Cerebellar nuclear complex (tissue), 1 donor: ENCODE measurements around the gene ZNF417.
"Not testable (repeated sequence)": the region's sequence is repeated elsewhere in the genome, so short reads cannot be mapped to it uniquely, and the experiment has no call there.

Source experiments
- DNase-seq, 2 experiments: peaks; one replicate each; lab custom pipeline; 2025; lab: John Stamatoyannopoulos, UW

ZNF417 gene

DNA sequence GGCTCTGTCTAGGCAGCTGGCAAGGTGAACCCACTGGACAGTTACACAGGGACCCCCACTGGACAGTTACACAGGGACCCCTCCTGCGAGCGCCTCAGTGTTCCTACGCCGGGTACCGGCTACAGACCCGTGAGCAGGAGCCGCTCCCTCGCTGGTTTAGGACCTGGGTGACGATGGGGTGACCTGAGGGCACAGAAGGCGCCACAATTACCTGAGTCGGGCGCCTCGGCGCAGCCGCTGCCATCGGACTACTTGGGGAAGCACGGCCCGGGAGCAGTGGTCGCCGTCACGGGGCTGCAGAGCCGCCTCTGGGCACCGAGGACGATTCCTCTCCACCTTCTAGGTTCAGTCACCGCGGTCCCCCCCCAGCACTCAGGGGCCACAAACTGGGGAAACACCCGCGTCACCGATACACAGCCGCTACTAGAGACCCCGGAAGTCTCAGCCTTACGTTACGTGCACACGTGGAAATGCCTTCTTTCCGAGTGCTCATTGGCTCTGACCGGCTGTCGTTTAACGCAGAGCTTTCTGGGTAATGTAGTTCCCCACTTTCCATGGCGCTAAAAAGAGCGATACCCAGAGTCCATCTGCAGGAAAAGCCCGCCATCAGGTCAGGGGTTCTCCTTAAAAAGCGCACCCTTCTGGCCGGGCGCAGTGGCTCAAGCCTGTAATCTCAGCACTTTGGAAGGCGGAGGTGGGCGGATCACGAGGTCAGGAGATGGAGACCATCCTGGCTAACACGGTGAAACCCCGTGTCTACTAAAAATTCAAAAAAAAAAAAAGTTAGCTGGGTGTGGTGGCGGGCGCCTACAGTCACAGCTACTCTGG lies at the start of gene ZNF417:
TSS of gene ZNF417 (minus strand) at position 425 of the 828 bp plus-strand sequence. CDS start at position 244, 181 bp downstream.
- peak; percentile 73 to 88 for DNase-seq

DNA sequence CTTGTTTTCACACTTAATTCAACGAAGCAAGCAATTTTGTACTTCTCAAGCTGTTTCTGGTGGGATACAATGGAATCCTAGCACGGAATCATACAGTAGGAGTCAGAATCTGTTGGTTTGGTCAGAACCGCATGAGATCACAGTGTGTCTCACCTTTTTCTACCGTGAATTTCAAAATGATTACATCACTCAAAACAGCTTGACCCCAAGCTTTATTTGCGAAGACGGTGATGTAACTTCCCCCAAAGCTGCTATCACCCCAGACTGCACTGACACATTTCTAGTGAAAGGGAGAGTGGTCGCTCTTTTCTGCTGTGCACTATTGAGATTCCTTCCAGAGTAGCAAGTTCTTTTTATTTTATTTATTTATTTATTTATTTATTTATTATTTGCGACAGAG lies 48.4 kb upstream of the ZNF417 start:
- DNase-seq = no peak

DNA sequence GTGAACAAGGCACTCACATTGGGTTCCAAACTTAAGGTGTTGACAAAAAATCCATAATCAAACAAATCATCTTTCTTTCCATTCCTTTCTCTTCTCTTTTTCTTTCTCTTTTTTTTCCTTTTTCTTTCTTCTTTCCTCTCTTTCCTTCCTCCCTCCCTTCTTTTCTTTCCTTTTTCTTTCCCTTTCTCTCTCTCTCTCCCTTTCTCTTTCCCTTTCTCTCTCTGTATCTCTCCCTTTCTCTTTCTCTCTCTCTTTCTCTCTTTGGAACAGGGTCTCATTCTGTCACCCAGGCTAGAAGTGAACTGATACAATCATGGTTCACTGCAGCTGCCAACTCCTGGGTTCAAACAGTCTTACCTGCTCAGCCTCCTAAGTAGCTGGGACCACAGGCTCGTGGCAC lies 45.4 kb upstream of the ZNF417 start:
- no peak for DNase-seq

GRCh38 chr19:57954996-57955395 lies 38.6 kb upstream of the ZNF417 start:
- no peak for DNase-seq

GRCh38 chr19:57949702-57950101 lies 33.3 kb upstream of the ZNF417 start:
- DNase-seq = no peak

DNA sequence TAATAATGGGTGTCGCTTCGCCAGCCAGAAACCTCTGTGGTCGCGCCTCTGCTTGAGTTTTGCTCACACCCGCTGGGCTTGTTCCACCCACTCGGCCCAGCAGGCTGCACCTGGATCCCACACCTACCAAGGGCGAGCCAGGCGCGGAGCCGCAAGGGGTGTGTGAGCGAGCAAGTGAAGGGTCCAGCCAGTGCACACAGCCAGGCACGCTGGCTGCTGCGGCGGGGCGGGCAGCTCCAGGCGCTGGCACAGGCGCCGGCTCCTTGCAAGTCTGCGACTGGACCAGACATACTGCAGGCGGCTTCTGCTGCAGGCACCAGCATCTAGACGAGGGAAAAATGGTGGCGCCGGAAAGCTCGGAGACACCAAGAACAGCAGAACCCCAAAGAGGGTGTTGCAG lies 32.9 kb upstream of the ZNF417 start:
- no peak for DNase-seq

DNA sequence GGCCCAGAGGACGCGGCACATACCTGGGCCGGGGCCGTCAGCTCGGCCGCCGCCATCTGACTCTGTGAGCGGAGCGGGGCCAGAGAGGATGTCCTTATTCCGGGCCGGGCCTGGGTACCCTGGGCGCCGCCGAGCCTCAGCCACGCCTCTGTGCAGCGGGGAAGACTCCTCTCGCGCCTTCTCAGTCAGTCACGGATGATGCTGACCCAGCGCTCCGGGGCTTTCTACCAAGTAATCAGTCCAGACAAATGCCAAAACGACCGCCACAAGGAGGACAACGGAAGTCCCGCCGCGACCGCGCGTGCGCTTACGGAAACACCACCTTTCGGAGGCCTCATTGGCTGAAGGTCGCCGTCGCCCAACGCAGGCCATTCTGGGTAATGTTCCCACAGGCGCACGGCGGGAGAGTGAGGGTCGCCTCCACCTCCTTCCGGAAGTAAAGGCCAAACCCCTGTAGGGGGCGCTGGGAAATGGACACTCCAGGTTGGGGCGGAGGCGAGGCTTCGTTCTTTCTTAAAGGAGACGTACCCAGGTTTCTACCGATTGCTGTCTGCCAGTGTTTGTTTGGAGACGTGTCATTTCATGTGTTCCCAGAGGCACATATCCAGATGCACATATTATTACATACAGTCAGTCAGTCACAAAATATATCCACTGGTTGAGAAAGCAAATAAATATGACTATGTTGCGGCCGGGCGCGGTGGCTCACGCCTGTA lies 31.2 kb upstream of the ZNF417 start, which contains the start of gene ZNF256:
TSS of gene ZNF256 (minus strand) at position 288 of the 716 bp plus-strand sequence. CDS start at position 56, 232 bp downstream.
- peak; percentile 87 to 97 for DNase-seq

DNA sequence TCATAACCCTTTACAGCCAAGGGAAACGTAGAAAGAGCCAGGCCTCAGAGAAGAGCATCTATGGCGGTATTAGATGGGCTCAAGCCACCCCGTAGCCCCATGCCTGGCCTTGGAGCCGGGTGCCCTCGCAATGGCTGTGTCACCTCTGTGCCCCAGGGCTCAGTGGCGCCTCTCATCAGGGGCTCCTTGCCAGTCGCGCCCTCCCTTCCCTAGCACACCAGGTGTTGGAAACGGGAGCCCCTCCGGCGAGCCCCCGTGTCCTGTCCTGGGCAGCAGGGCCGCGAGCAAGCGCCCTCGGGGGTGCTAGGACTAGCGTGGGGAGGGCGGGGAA lies 30.7 kb upstream of the ZNF417 start:
- DNase-seq = no peak

DNA sequence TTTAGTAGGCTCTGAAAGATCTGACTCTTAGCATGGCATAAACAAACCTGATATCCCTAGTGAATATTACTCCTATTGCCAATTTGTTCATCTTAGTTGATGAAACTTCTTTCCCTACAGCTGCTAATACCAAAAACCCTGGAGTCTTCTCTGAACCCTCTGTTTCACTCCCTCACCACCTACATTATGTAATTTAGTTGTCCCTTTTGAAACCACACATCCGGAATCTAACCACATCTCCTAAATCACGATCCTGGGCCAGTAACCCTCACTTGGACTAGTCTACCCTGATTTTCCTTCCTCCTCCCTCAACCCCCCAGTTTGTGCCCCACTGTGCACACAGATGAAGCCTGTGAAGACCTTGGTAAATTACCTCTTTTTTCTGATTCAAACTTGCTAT lies 29.9 kb upstream of the ZNF417 start:
- DNase-seq = no peak

GRCh38 chr19:57941593-57941992 lies 25.2 kb upstream of the ZNF417 start:
- no peak for DNase-seq

GRCh38 chr19:57935731-57936130 lies 19.3 kb upstream of the ZNF417 start:
- DNase-seq = no peak

DNA sequence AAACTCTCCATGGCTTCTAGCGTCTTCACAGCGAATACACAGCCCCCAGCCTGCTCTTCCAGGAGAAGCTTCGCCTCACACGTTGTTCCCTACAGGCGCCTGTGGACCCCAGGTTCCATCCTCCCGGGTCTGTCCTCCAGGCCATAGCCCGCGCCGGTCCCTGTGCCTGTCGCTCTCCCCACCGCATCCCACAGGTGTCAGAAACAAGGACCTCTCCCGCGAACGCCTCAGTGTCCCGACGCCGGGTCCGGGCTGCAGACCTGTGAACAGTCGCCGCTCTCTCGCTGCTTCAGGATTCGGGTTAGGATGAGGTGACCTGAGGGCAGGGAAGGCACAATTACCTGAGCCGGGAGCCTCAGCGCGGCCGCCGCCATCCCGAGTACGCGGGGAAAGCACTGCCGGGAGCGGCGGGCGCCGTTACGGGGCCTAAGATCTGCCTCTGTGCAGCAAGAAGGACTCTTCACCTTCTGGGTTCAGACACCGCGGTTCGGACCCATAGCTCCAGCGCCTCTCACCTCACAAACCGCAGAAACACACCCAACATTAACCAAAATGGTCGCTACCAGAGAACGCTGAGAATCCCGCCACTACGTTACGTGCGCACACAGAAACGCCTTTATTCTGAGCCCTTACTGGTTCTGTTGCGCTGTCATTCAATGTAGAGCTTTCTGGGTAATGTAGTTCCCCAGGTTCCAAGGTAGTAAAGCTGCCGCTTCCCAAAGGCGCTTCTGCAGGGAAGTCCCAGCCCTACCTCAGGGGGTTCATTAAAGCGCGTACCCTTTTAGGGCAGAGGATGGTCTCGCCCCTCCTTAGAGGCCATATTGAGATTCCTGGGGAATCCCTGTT lies 18.7 kb upstream of the ZNF417 start, which contains the start of gene ZNF418:
TSS of gene ZNF418 (minus strand) at position 583 of the 846 bp plus-strand sequence. CDS start 1,580 bp downstream, outside the sequence.
- peak; percentile 41 to 83 for DNase-seq

- no peak for DNase-seq
Measured at GRCh38 chr19:57927587-57927986, 11.2 kb upstream of the ZNF417 start.

- no peak for DNase-seq
Measured at GRCh38 chr19:57914531-57914930, 1.9 kb downstream of the ZNF417 start.

DNA sequence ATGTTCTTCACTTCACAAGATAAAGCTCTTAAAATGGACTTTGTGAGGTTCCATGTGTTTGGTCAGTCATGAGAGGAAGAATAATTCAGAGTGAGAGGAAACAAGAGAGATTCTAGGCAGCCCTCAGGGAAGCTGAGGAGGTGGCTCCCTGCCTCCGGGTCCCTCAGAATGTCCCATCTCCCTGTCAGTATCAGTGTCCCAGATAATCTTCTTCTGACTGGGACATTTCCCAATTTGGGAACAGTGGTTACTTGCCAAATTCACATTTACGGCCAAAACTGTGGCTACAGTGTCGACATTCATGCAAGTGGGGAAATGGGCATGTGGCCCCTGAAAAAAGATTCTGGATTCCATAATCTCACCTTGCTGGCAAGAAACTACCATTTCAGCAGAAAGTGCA lies 9.0 kb downstream of the ZNF417 start:
- DNase-seq = no peak

DNA sequence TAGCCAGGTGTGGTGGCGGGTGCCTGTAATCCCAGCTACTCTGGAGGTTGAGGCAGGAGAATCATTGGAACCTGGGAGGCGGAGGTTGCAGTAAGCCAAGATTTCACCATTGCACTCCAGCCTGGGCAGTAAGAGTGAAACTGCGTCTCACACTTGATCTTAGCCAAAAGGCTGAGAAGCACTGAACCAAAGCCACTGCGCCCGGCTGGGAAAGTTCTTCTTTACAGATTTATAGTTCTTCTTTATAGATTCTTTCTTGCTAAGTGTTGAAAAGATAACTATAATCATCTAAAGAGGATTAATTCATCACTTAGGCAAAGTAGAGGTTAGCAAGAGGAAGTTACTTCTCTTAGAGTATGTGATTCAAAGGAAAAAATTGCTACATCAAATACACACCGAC lies 11.1 kb downstream of the ZNF417 start:
- DNase-seq = no peak

- no peak for DNase-seq
Measured at GRCh38 chr19:57903618-57904184, 12.7 kb downstream of the ZNF417 start.

DNA sequence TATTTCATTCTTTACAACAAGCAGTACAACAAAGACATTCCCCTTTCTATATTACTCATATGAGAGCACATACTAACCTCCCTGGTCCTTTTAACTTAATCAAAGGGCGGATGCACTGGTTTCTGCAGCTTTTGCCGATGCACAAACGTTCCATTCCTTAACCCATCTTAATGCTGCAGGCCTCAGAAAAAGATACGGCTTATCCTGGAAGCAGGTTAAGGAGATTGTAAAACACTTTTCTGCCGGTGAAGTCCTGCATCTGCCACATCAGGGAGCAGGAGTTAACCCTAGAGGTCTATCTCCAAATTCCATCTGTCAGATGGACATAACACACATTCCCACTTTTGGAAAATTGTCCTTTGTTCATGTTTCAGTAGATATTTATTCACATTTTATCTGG lies 16.1 kb downstream of the ZNF417 start:
- DNase-seq = no peak

DNA sequence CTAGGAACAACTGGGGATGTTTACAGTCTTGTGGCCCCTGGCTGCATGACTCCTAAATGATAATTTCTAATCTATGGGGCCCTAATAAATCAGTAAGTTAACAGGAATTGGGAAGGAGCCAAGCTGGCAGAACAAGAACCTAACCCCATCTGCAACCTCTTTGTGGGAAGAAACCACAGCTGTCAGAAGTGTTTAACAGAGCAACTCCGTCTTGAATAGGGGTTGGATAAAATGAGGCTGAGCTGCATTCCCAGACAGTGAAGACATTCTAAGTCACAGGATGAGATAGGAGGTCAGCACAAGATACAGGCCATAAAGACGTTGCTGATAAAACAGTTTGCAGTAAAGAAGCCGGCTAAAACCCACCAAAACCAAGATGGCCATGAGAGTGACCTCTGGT lies 25.7 kb downstream of the ZNF417 start:
- DNase-seq = not testable (repeated sequence)

- peak; percentile 21 to 83 for DNase-seq
Measured at GRCh38 chr19:57888560-57889231, 27.7 kb downstream of the ZNF417 start, which contains the start of gene ZNF814. ZNF814 (minus strand) TSS chr19:57889037; CDS start chr19:57888802, 235 bp downstream.

- no peak for DNase-seq
Measured at GRCh38 chr19:57888107-57888559, 28.3 kb downstream of the ZNF417 start.
